ENCODE measurements around the gene VGF.

The VGF gene

GRCh38 chr7:101165958-101166647 is 734 bp upstream of the VGF start:
- peak overlapping the region; percentile 13 for H3K4me3 ChIP-seq (ENCODE audit: low read depth, low read length)
- CTCF ChIA-PET = interaction anchor here (1.1 to 2.7 kb wide), 7 partner anchors 8 to 78 kb away, joined by 3 to 28 read pairs (median 5); partner anchors contain the start of gene AP1S1
- POLR2A ChIA-PET = interaction anchor here (1.4 kb wide), 1 partner anchor 52 kb away, joined by 5 read pairs; the partner anchor contains the start of genes PLOD3 and ZNHIT1
- no peak for TF ChIP-seq CTCF (IDR thresholded peaks at IDR 0.05; ENCODE audit: insufficient read depth, low read length, missing control alignments)
- DNase-seq (ENCODE audit: low read depth, low spot score) = no peak

GRCh38 chr7:101164071-101164840 is 1.1 kb downstream of the VGF start:
- TF ChIP-seq CTCF (IDR thresholded peaks at IDR 0.05; ENCODE audit: insufficient read depth, low read length, missing control alignments) = no peak
- peak overlapping the region; percentile 8; the same call in 1 of the 2 replicates for H3K4me3 ChIP-seq (ENCODE audit: low read depth, low read length)
- ChIA-PET POLR2A (no interaction called here), CTCF (interaction anchor here (0.9 to 2.7 kb wide), 6 partner anchors 21 to 119 kb away, joined by 3 to 28 read pairs (median 5); partner anchors contain the start of gene FIS1)
- DNase-seq (ENCODE audit: low read depth, low spot score) = no peak

- TF ChIP-seq CTCF (IDR thresholded peaks at IDR 0.05; ENCODE audit: insufficient read depth, low read length, missing control alignments) = no peak
- ChIA-PET POLR2A (no interaction called here), CTCF (interaction anchor here (0.8 to 2.7 kb wide), 9 partner anchors 19 to 119 kb away, joined by 3 to 28 read pairs (median 4); partner anchors contain the start of gene FIS1)
- peak overlapping the region; percentile 38 for H3K4me3 ChIP-seq (ENCODE audit: low read depth, low read length)
- no peak for DNase-seq (ENCODE audit: low read depth, low spot score)
Observed at GRCh38 chr7:101163279-101164070, 1.9 kb downstream of the VGF start.

GRCh38 chr7:101162551-101163278 is 2.7 kb downstream of the VGF start:
- TF ChIP-seq CTCF (IDR thresholded peaks at IDR 0.05; ENCODE audit: insufficient read depth, low read length, missing control alignments) = no peak
- POLR2A ChIA-PET = no interaction called here
- H3K4me3 ChIP-seq (ENCODE audit: low read depth, low read length) = peak overlapping the region; percentile 33
- CTCF ChIA-PET = interaction anchor here (0.8 to 1.5 kb wide), 5 partner anchors 18 to 120 kb away, joined by 3 to 7 read pairs (median 4); no protein-coding TSS in a partner anchor
- DNase-seq (ENCODE audit: low read depth, low spot score) = no peak

GRCh38 chr7:101161692-101162471 is 3.5 kb downstream of the VGF start:
- ChIA-PET CTCF (interaction anchor here (1.3 to 3.8 kb wide), 3 partner anchors 9 to 31 kb away, joined by 4 to 13 read pairs (median 5); no protein-coding TSS in a partner anchor), POLR2A (no interaction called here)
- no peak overlapping the region for H3K4me3 ChIP-seq (ENCODE audit: low read depth, low read length)
- no peak for DNase-seq (ENCODE audit: low read depth, low spot score)
- no peak for TF ChIP-seq CTCF (IDR thresholded peaks at IDR 0.05; ENCODE audit: insufficient read depth, low read length, missing control alignments)

All from AG04449 (cell line).